A673 (cell line): Measurements from ENCODE around the gene BASP1. TPM values are rescaled to one million over a fixed set of nuclear protein-coding genes. Genes with fewer than 3 reads are reported as not detected.
A peak's percentile ranks its signal among the peaks of the same experiment; 100 is the strongest.

Experiments used
- BruUV-seq: library from RNA; stranded (reverse); fragments of 400-500 nt; replicated peaks from 2 replicates; lab custom pipeline; 2021; lab: Mats Ljungman, UMichigan
- CTCF ChIA-PET: fragments of 300-600 bp; sonication (Branson Sonifier 250); formaldehyde crosslinking; loops from one replicate; lab custom pipeline; 2022; ENCODE audit warnings: antibody characterized with exemption; lab: Charles Lee
- POLR2A ChIA-PET: fragments of 300-600 bp; sonication (Branson Sonifier 250); formaldehyde crosslinking; loops from one replicate; lab custom pipeline; 2022; ENCODE audit warnings: antibody characterized with exemption; ENCODE audit not compliant: low non-redundant PET; lab: Charles Lee
- DNase-seq: peaks from one replicate; pipeline ENCODE4 v3.0.0-alpha.2; 2015; ENCODE audit warnings: low spot score
- H3K27ac ChIP-seq: fragments of 200-600 bp; sonication (generic); 2 replicates; pipeline ENCODE4 v1.5.1; 2016; ENCODE audit warnings: mixed run types, low read depth, mild to moderate bottlenecking, mixed read lengths, antibody characterized with exemption, low read length; ENCODE audit not compliant: poor library complexity, severe bottlenecking
- H3K27me3 ChIP-seq: fragments of 200-600 bp; sonication (generic); replicated peaks from 2 replicates; pipeline ENCODE4 v1.6.1; 2017; ENCODE audit warnings: mixed run types, low read depth, mild to moderate bottlenecking, mixed read lengths, antibody characterized with exemption, low read length; ENCODE audit not compliant: insufficient read depth, poor library complexity
- H3K36me3 ChIP-seq: fragments of 200-600 bp; sonication (generic); 2 replicates; pipeline ENCODE4 v1.6.1; 2016; ENCODE audit warnings: mixed run types, mild to moderate bottlenecking, mixed read lengths, antibody characterized with exemption, low read length; ENCODE audit not compliant: insufficient read depth, poor library complexity, severe bottlenecking
- H3K4me1 ChIP-seq: fragments of 200-600 bp; sonication (generic); 2 replicates; pipeline ENCODE4 v1.6.1; 2017; ENCODE audit warnings: mixed run types, mild to moderate bottlenecking, mixed read lengths, antibody characterized with exemption, low read length; ENCODE audit not compliant: insufficient read depth, poor library complexity, severe bottlenecking
- H3K4me3 ChIP-seq: fragments of 200-600 bp; sonication (generic); 2 replicates; pipeline ENCODE4 v1.5.1; 2016; ENCODE audit warnings: low read depth, mixed run types, mild to moderate bottlenecking, mixed read lengths, low read length; ENCODE audit not compliant: poor library complexity, severe bottlenecking
- H3K9me3 ChIP-seq: fragments of 200-600 bp; sonication (generic); 2 replicates; pipeline ENCODE4 v1.6.1; 2016; ENCODE audit warnings: mixed run types, low read depth, mild to moderate bottlenecking, mixed read lengths, antibody characterized with exemption, low read length; ENCODE audit not compliant: poor library complexity, severe bottlenecking
- EZH2 ChIP-seq: fragments of 200-600 bp; sonication (generic); IDR thresholded peaks from 2 replicates; pipeline ENCODE4 v1.6.1; 2017; ENCODE audit warnings: borderline replicate concordance, low read depth, mild to moderate bottlenecking, mixed read lengths, antibody characterized with exemption, low read length; ENCODE audit not compliant: poor library complexity, severe bottlenecking
- intact Hi-C: fragments of 100-400 bp; cut with micrococcal nuclease; formaldehyde crosslinking; loops from one replicate; pipeline ENCODE4 v1.10.0; 2022; ENCODE audit not compliant: unreplicated experiment
- total RNA-seq: library from RNA; stranded (reverse); gene quantifications from 2 replicates; pipeline ENCODE4 v1.2.3, GENCODE V29; 2021
- TF ChIP-seq, protein P1 (sequence below): fragments of 300-800, 200-600 bp; sonication (generic); conservative IDR thresholded peaks from 2 replicates; pipeline ENCODE4 v1.5.1; 2017; ENCODE audit warnings: low read depth, mild to moderate bottlenecking, antibody characterized with exemption, low read length, moderate library complexity, mixed read lengths

The BASP1 gene
- total RNA-seq, 1 experiment from 2014 or later, result 394 TPM

- BruUV-seq, result TSS peak; percentile 4
- ChIA-PET CTCF (no interaction called here), POLR2A (no interaction called here)
- peaks cover 21% of the 10 kb centered on the region for H3K36me3 ChIP-seq
- H3K4me3 ChIP-seq, result no peak overlapping the region
- H3K27me3 ChIP-seq, result no peaks in the 10 kb centered on the region
- H3K9me3 ChIP-seq, result no peaks in the 10 kb centered on the region
- intact Hi-C loops, result no loop called here
- TF ChIP-seq, protein P1, sequence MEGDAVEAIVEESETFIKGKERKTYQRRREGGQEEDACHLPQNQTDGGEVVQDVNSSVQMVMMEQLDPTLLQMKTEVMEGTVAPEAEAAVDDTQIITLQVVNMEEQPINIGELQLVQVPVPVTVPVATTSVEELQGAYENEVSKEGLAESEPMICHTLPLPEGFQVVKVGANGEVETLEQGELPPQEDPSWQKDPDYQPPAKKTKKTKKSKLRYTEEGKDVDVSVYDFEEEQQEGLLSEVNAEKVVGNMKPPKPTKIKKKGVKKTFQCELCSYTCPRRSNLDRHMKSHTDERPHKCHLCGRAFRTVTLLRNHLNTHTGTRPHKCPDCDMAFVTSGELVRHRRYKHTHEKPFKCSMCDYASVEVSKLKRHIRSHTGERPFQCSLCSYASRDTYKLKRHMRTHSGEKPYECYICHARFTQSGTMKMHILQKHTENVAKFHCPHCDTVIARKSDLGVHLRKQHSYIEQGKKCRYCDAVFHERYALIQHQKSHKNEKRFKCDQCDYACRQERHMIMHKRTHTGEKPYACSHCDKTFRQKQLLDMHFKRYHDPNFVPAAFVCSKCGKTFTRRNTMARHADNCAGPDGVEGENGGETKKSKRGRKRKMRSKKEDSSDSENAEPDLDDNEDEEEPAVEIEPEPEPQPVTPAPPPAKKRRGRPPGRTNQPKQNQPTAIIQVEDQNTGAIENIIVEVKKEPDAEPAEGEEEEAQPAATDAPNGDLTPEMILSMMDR, result no peak
- TF ChIP-seq EZH2, result no peak
- H3K4me1 ChIP-seq, result peaks cover 25% of the 10 kb centered on the region
- no peak overlapping the region for H3K27ac ChIP-seq
- DNase-seq, result no peak
Observed at GRCh38 chr5:17234374-17234773, 16.9 kb downstream of the BASP1 start.

GRCh38 chr5:17235731-17236330 lies 18.4 kb downstream of the BASP1 start:
- POLR2A ChIA-PET, result no interaction called here
- Histone ChIP-seq H3K4me3 (no peak overlapping the region), H3K9me3 (no peaks in the 10 kb centered on the region), H3K27me3 (no peaks in the 10 kb centered on the region), H3K36me3 (peaks cover 14% of the 10 kb centered on the region), H3K27ac (no peak overlapping the region), H3K4me1 (peaks cover 31% of the 10 kb centered on the region)
- CTCF ChIA-PET, result no interaction called here
- intact Hi-C loops, result no loop called here
- no peak for TF ChIP-seq EZH2
- TF ChIP-seq, protein P1, result no peak
- no TSS peak for BruUV-seq
- no peak for DNase-seq

- BruUV-seq, result no TSS peak
- no peaks in the 10 kb centered on the region for H3K27me3 ChIP-seq
- peak; percentile 46 for DNase-seq
- peak overlapping the region; percentile 32 for H3K27ac ChIP-seq
- peaks cover 39% of the 10 kb centered on the region for H3K4me1 ChIP-seq
- peaks cover 12% of the 10 kb centered on the region for H3K36me3 ChIP-seq
- intact Hi-C loops, result no loop called here
- POLR2A ChIA-PET, result interaction anchor here (0.6 kb wide), 1 partner anchor 146 kb away, joined by 3 read pairs; no protein-coding TSS in a partner anchor
- CTCF ChIA-PET, result no interaction called here
- TF ChIP-seq, protein P1, result no peak
- TF ChIP-seq EZH2, result no peak
- H3K9me3 ChIP-seq, result no peaks in the 10 kb centered on the region
- H3K4me3 ChIP-seq, result no peak overlapping the region
Observed at GRCh38 chr5:17238521-17239041, 21.1 kb downstream of the BASP1 start.
